HFFc6 (cell line): Measurements from ENCODE around the gene SUCLG2. TPM values are rescaled to one million over a fixed set of nuclear protein-coding genes. Genes with fewer than 3 reads are reported as not detected.

Source experiments
- DNase-seq: peaks from one replicate; pipeline ENCODE4 v3.0.0-alpha.2; 2018
- H3K27ac Mint-ChIP-seq: 2 replicates; pipeline ENCODE4 v1.8.0; 2020; ENCODE audit warnings: mild to moderate bottlenecking, mixed read lengths
- H3K27me3 Mint-ChIP-seq: 2 replicates; pipeline ENCODE4 v1.8.0; 2021; ENCODE audit warnings: mild to moderate bottlenecking, moderate library complexity, mixed read lengths; ENCODE audit not compliant: insufficient read depth
- H3K36me3 Mint-ChIP-seq: 2 replicates; pipeline ENCODE4 v1.8.0; 2021; ENCODE audit warnings: low read depth, mixed read lengths
- H3K4me1 Mint-ChIP-seq: 2 replicates; pipeline ENCODE4 v1.8.0; 2020; ENCODE audit warnings: low read depth, mixed read lengths
- H3K4me3 Mint-ChIP-seq: 2 replicates; pipeline ENCODE4 v1.8.0; 2020; ENCODE audit warnings: mild to moderate bottlenecking, moderate library complexity, mixed read lengths
- H3K9me3 Mint-ChIP-seq: 2 replicates; pipeline ENCODE4 v1.8.0; 2020; ENCODE audit warnings: mild to moderate bottlenecking, mixed read lengths
- total RNA-seq, 6 experiments: library from RNA; stranded (reverse); fragmentation: NEBNext Ultra II Directional; extraction: Animal tissue kit (Norgen Biotek cat#: 25700); gene quantifications; 2 replicates in 1 of 6; 3 replicates in 5 of 6; pipeline ENCODE4 v1.2.3, GENCODE V29; 2021
- TF ChIP-seq, protein P1 (sequence below): fragments of 200-600 bp; sonication (generic); IDR thresholded peaks from 2 replicates; pipeline ENCODE4 v1.5.0; 2021; ENCODE audit warnings: antibody characterized with exemption, mild to moderate bottlenecking

The SUCLG2 gene
- total RNA-seq, 6 experiments from 2014 or later: 50.2 to 81.4 (median 75.2) TPM

DNA sequence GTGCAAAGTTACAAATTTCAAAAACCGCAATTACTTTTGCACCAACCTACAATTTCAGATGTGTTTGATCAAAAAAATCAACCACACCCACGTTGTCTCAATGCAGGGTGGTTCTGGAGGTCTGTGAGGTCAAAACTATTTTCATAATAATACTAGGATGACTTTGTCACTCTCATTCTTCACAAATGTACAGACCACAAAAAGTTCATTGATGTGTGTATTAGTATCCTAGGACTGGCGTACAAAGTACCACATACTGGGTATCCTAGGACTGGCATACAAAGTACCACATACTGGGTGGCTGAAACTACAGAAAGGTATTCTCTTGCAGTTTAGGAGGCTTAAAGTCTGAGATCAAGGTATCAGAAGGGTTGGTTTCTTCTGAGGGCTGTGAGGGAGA lies 13.0 kb downstream of the SUCLG2 start:
- Mint-ChIP-seq H3K36me3 (peaks cover 34% of the 10 kb centered on the region), H3K27me3 (no peaks in the 10 kb centered on the region), H3K27ac (no peak overlapping the region; the same call in 1 of the 2 replicates), H3K4me1 (peaks cover 74% of the 10 kb centered on the region), H3K4me3 (no peak overlapping the region), H3K9me3 (no peaks in the 10 kb centered on the region)
- TF ChIP-seq, protein P1, sequence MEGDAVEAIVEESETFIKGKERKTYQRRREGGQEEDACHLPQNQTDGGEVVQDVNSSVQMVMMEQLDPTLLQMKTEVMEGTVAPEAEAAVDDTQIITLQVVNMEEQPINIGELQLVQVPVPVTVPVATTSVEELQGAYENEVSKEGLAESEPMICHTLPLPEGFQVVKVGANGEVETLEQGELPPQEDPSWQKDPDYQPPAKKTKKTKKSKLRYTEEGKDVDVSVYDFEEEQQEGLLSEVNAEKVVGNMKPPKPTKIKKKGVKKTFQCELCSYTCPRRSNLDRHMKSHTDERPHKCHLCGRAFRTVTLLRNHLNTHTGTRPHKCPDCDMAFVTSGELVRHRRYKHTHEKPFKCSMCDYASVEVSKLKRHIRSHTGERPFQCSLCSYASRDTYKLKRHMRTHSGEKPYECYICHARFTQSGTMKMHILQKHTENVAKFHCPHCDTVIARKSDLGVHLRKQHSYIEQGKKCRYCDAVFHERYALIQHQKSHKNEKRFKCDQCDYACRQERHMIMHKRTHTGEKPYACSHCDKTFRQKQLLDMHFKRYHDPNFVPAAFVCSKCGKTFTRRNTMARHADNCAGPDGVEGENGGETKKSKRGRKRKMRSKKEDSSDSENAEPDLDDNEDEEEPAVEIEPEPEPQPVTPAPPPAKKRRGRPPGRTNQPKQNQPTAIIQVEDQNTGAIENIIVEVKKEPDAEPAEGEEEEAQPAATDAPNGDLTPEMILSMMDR: no peak
- no peak for DNase-seq

DNA sequence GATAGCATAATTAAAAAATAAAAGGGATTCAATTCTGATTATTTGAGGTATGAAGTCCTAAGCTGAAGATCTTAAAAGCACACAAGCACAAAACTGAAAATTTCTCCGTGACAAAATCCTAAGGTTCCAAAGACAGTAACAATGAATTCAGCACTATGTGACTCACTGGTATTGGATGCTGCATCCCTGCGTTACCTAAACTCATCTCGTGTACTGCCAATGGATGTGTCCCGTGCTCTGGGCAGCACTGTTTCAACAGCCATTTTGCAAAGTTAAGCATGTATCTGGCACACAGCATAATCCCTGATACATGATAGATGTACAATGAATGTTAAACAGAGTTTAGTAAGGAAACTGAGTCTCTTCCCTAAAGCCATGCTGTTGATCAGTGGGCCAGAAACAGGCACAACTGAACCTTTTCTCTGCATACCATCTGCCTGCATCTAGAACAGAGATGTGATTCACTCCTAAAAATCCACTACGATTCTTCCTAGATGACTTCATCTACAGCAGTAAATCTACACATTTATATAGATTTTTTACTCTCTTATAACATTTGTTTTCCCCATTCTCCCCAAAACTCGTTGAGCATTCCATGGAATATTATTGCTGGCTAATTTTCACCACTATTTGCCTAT lies 14.3 kb downstream of the SUCLG2 start:
- peak overlapping the region; percentile 78 for H3K27ac Mint-ChIP-seq
- H3K9me3 Mint-ChIP-seq: no peaks in the 10 kb centered on the region
- DNase-seq: peak; percentile 50
- peaks cover 30% of the 10 kb centered on the region for H3K36me3 Mint-ChIP-seq
- no peaks in the 10 kb centered on the region for H3K27me3 Mint-ChIP-seq
- peaks cover 79% of the 10 kb centered on the region for H3K4me1 Mint-ChIP-seq
- TF ChIP-seq, protein P1: no peak
- H3K4me3 Mint-ChIP-seq: peak overlapping the region; percentile 56

DNA sequence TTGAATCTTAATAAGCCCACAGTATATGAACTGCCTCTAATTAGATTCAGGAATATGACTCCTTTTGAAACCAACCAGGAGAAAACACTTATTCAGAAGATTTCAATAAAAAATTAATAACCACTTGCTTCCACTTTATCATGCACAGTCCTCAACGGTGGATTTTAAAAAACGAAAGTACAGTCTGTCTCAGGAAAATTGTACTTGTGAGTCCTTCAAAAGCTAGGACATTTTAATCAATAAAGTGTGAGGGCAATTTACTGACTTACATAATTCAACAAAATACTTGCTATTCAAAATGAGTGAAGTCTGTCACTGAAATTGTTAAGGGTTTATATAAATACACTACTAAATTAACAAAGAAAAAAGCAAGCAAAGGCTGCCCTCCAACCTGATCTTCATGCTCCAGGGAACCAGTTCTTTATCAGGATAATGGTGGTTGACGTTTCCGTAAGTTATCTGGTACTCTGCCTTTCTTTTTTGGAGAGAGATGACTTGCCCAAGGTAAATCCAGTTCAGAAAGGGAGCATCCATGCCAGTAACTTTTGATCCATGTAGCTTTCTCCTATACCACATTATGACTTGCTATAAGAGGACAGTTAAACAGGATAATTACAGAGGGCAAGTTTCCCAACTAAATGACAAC lies 17.0 kb downstream of the SUCLG2 start:
- H3K4me3 Mint-ChIP-seq: peak overlapping the region; percentile 9; the same call in 1 of the 2 replicates
- H3K27me3 Mint-ChIP-seq: no peaks in the 10 kb centered on the region
- TF ChIP-seq, protein P1: no peak
- H3K36me3 Mint-ChIP-seq: peaks cover 6% of the 10 kb centered on the region
- no peaks in the 10 kb centered on the region for H3K9me3 Mint-ChIP-seq
- peaks cover 80% of the 10 kb centered on the region for H3K4me1 Mint-ChIP-seq
- H3K27ac Mint-ChIP-seq: peak overlapping the region; percentile 96; the same call in 1 of the 2 replicates
- DNase-seq: no peak

DNA sequence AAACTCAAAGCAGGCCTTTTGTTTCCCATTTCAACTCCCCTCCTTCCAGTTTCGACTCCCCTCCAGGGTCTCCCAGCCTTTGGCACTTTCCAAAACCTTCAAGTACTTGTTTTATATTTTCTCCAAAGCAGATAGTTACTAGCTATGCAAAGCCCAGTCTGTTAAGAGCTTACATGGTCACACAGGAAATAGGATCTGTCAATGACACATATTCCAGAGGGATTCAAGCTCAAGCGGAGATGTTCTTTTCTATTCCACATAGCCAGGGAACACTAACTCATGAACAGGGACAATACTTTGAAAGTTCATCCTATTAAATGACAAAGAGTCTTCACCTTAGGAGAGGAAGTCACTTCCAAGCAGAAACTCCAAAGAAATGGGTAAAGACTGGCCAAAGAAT lies 18.6 kb downstream of the SUCLG2 start:
- H3K27ac Mint-ChIP-seq: peak overlapping the region; percentile 96
- no peaks in the 10 kb centered on the region for H3K9me3 Mint-ChIP-seq
- peaks cover 69% of the 10 kb centered on the region for H3K4me1 Mint-ChIP-seq
- no peaks in the 10 kb centered on the region for H3K27me3 Mint-ChIP-seq
- no peak for DNase-seq
- TF ChIP-seq, protein P1: no peak
- peaks cover 8% of the 10 kb centered on the region for H3K36me3 Mint-ChIP-seq
- peak overlapping the region; percentile 71 for H3K4me3 Mint-ChIP-seq

DNA sequence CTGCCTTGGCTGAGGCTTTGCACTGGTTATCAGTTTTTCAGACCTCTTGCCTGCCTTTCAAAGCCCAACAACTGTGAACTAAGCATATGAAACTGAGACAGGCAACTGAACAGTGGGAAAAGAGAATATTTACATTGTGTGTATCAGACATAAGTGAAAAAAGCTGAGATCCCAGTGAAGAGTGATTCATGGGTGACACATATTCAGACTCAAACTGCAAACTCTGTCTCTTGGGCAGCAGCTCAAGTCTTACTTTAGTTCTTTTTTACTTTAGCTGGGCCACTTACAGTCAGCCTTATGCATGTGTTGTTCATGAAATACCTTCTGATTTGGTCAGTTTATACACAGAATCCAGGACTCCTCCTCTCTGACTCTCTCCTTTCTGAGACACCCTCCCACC lies 19.2 kb downstream of the SUCLG2 start:
- peak overlapping the region; percentile 96 for H3K27ac Mint-ChIP-seq

More for the DNA sequence above, 19.2 kb downstream of the SUCLG2 start:
- Mint-ChIP-seq H3K36me3 (peaks cover 11% of the 10 kb centered on the region), H3K9me3 (no peaks in the 10 kb centered on the region), H3K4me3 (peak overlapping the region; percentile 71), H3K4me1 (peaks cover 64% of the 10 kb centered on the region), H3K27me3 (no peaks in the 10 kb centered on the region)
- DNase-seq: peak; percentile 87
- TF ChIP-seq, protein P1: no peak
